NCI-H748 (cell line): ENCODE data around the gene SCARB2.
A peak's percentile ranks its signal among the peaks of the same experiment; 100 is the strongest.
"Not testable (repeated sequence)": the region's sequence is repeated elsewhere in the genome, so short reads cannot be mapped to it uniquely, and the experiment has no call there.

Experiments used
- DNase-seq: peaks from one replicate; lab custom pipeline; 2025; ENCODE audit not compliant: unreplicated experiment; lab: John Stamatoyannopoulos, UW

SCARB2 gene, protein sequence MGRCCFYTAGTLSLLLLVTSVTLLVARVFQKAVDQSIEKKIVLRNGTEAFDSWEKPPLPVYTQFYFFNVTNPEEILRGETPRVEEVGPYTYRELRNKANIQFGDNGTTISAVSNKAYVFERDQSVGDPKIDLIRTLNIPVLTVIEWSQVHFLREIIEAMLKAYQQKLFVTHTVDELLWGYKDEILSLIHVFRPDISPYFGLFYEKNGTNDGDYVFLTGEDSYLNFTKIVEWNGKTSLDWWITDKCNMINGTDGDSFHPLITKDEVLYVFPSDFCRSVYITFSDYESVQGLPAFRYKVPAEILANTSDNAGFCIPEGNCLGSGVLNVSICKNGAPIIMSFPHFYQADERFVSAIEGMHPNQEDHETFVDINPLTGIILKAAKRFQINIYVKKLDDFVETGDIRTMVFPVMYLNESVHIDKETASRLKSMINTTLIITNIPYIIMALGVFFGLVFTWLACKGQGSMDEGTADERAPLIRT

GRCh38 chr4:76213415-76214176 is at the start of gene SCARB2:
TSS of gene SCARB2 (minus strand) at chr4:76213824. CDS start at chr4:76213543, 281 bp downstream.
- DNase-seq: peak; percentile 84

DNA sequence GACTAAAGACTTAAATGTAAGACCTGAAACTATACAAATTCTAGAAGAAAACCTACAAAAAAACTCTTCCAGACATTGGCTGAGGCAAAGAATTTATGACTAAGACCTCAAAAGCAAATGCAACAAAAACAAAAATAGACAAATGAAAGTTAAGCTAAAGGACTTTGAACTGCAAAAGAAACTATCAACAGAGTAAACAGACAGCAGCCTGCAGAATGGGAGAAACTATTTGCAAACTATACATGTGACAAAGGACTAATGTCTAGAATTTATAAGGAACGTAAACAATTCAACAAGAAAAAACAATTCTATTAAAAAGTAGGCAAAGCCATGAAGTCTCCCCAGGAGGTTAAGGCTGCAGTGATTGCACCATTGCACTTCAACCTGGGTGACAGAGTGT is 46.9 kb upstream of the SCARB2 start:
- no peak for DNase-seq

DNA sequence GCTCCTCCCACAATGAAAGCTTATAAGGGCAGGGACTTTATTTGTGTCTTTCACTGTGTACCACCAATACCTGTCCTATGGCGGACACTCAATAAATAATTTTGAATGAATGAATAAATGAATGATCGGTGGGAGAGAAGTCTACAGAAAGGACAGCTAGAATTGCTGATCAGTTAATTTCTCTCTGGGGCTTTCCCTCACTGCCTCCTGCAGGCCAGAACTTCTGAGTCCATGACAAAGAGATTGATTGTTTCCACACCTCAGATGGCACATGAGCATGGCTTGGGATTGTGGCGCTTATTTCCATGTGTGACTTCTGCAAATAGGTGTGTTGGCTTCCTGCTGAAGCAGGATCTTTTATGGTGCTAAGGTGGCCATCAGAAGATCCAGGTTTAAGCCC is 44.2 kb upstream of the SCARB2 start:
- DNase-seq: no peak

GRCh38 chr4:76256968-76257367 is 43.3 kb upstream of the SCARB2 start:
- DNase-seq: no peak

DNA sequence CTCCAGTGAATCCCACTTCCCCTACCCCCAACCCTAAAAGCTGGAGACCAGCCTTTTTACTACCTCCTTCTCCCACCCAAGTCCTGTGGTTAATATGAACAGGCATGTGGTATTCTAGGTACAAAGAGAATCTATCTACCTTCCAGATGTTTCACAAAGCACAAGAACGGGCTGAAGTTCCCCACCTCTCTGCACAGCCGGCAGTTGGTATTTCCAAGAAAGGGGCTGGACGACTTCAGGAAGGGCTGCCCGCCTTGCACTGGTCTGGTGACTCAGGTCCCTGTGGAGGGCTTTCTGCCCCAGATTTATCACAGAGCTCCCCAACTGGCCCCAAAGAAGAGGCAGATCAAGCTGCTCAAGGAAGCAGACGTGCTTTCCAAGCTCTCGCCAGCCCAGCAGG is 42.4 kb upstream of the SCARB2 start:
- no peak for DNase-seq

- DNase-seq: no peak
These were observed 39.9 kb upstream of the SCARB2 start for GRCh38 chr4:76253511-76253910.

GRCh38 chr4:76252271-76252653 is 38.6 kb upstream of the SCARB2 start:
- DNase-seq: no peak

- peak; percentile 94 for DNase-seq
These were observed 38.0 kb upstream of the SCARB2 start, which contains the start of gene FAM47E for GRCh38 chr4:76251441-76252270. TSS of gene FAM47E (plus strand) at chr4:76251721. CDS start at chr4:76251747, 26 bp downstream.

GRCh38 chr4:76250962-76251361 is 37.3 kb upstream of the SCARB2 start:
- DNase-seq: peak; percentile 56

- DNase-seq: no peak
These were observed 33.2 kb upstream of the SCARB2 start for GRCh38 chr4:76246852-76247251.

DNA sequence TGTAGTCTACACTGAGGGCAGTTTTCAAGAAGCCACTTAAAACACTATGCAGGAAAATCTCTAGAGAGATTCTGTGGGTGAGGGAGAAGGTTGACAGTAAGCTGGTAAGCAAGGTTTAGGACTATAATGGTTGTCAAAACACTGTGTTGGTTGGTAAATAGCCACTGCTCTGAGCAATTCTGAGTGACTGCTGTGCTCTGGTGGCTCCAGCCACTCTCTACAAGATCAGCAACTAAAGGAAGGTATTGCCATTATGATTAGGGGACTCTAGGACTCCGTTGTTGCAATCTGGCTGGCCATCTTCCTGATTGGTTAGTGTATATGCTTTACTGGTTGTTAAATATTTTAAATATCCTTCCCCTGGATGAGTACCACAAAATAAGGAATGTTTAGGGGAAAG is 32.4 kb upstream of the SCARB2 start:
- peak; percentile 0 for DNase-seq

DNA sequence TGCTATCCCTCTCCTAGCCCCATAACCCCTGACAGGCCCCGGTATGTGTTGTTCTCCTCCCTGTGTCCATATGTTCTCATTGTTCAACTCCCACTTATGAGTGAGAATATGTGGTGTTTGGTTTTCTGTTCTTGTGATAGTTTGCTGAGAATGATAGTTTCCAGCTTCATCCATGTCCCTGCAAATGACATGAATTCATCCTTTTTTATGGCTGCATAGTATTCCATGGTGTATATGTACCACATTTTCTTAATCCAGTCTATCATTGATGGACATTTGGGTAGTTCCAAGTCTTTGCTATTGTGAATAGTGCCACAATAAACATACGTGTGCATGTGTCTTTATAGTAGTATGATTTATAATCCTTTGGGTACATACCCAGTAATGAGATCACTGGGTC is 30.3 kb upstream of the SCARB2 start:
- DNase-seq: not testable (repeated sequence)

DNA sequence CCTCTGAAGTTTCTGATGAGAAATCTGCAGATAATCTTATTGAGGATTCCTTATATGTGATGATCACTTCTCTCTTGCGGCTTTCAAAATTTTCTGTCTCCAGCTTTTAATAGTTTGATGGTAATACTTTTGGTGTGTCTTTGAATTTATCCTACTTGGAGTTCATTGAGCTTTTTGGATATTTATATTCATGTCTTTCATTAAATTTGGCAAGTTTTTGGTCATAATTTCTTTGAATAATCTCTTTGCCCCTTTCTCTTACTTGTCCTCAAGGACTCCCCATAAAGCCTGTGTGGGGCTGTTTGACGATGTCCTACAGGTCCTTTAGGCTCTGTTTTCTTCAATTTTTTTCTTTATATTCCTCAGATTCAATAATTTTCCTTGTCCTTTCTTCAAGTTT is 26.6 kb upstream of the SCARB2 start:
- DNase-seq: no peak

DNA sequence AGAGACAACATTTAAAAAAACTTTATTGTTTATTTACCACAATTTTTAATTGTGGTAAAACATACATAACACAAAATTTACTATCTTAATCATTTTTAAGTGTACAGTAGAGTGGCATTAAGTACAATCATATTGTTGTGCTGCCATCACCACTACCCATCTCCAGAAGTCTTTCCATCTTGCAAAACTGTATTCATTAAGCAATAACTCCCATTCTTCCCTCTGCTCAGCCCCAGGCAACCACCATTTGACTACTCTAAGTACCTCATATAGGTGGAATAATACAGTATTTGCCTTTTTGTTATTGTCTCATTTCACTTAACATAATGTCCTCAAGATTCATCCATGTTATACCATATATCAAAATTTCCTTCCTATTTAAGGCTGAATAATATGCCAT is 25.1 kb upstream of the SCARB2 start:
- no peak for DNase-seq

DNA sequence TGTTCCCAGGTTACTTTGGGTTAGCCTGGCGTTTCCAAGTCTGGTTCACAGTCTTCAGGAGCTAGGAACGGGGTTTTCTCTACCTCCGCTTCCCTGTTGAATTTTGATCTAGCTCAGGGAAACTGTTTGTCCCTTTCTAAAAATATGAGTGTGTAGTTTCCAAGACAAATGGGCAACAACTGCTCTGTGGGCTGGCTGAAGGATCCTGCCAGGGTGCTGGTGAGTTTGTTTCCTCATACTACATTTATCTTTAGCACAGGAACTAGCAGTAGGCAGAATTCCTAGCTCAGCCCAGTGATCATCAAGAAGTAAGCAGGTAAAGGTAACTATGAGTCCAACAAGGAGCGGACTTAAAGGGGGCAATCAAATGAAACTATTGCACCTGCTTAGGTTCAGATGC is 24.6 kb upstream of the SCARB2 start:
- no peak for DNase-seq

- DNase-seq: peak; percentile 75
These were observed 22.3 kb upstream of the SCARB2 start for GRCh38 chr4:76235915-76236314.

DNA sequence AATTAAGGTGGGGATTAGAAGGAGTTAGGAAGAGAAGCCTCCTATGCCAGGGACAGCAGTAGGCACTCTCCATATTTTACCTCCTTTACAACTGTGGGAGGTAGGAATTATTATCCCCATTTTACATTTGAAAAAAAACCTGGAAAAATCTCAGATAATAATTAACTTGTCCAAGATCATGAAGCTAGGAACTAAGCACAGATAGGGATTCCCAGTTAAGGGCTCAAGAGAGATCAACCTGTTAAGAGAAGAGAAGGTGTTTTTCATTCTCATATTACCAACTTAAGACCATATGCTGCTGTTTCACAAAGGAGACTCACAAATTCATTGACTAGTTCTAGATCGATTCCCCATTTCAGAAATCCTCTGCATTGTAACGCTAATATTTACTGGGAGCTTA is 21.8 kb upstream of the SCARB2 start:
- DNase-seq: no peak

GRCh38 chr4:76234679-76235044 is 21.0 kb upstream of the SCARB2 start:
- DNase-seq: no peak

DNA sequence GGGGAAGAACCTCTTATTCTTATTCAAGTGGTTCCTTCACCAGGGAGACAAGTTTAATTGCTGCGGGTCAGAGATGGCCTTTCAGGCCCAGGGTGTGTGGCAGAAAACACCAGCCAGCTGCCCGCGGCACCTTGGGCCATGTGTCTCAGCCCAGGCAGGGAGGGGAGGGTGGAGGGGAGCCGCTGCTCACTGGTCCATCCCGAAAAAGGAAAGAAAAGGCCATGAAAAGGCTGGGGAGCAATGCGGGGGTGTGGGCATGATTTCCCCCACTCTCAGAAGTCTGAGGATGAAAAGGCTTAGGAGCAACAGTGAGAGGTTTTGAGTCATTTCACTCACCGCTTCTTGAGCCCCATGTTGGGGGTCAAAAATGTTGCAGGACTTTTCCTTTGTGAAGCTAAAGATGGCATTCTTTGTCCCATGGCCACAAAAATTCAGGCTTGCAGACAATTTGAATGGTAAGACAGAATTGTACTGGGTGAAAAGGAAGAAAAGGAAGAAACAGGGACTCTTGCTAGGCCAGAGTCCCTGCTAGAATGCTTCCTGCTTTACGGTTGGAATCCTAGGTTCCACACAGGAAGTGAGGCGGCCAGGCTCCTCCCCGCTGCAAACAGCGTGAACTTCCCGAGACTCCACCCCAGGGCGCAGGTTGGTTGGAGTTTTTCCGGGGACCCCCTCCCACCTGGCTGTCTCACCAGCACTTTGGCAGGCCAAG is 20.5 kb upstream of the SCARB2 start:
- DNase-seq: peak; percentile 2

DNA sequence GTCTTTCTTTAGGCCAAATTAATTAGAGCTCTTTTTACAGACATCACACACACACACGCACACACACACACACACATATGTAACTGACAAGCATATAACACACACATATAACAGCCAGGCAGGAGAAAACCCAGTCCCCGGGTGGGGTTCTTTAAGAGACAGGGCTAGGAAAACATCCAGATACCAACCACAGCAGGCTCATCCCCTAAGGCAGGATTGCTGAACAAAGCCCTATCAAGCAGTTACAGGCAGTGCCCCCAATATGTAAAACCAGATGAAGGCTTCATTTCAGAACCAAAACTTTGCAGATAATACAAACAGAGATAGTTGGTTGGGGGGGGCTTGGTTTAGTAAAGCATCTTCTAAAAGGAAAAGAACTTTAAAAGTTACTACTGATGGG is 19.9 kb upstream of the SCARB2 start:
- peak; percentile 21 for DNase-seq

DNA sequence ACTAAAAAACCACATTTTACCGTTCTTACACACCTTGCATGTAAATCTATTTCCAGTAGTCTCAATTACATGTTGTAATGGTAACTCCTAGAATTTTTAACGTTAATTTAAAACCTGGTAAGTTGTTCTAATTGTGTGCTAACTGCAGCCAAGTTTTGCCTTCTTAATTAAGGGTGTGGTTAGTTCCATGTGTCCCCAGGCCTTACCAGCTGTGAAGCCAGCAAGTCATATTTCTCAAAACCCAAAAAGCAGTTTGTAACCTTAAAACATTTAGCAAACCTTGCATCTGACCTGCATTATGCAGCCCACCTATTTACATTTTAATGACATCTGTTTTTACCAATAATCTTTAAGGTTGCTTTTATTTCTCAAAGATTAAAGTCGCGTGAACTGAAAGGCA is 19.5 kb upstream of the SCARB2 start:
- DNase-seq: no peak
